MCF 10A (cell line): ENCODE measurements around the gene LRMDA. TPM values are rescaled to one million over a fixed set of nuclear protein-coding genes. Genes with fewer than 3 reads are reported as not detected.

ENCODE experiments used
- BruUV-seq: library from RNA; stranded (reverse); fragments of 400-500 nt; replicated peaks from 2 replicates; lab custom pipeline; 2021; lab: Mats Ljungman, UMichigan
- CTCF ChIA-PET: fragments of 300-600 bp; sonication (Branson Sonifier 250); formaldehyde crosslinking; extraction: SDS; loops from one replicate; lab custom pipeline; 2021; ENCODE audit warnings: antibody characterized with exemption, inconsistent platforms; lab: Yijun Ruan, JAX
- POLR2A ChIA-PET: fragments of 300-600, 350-650 bp; sonication (Branson Sonifier 250); formaldehyde crosslinking; extraction: SDS; loops from one replicate; lab custom pipeline; 2020; ENCODE audit warnings: antibody characterized with exemption, inconsistent platforms; lab: Yijun Ruan, JAX
- DNase-seq: peaks from one replicate; pipeline ENCODE4 v3.0.0-alpha.2; 2018; ENCODE audit not compliant: unreplicated experiment
- H3K27ac Mint-ChIP-seq: one replicate; pipeline ENCODE4 v1.8.0; 2022; ENCODE audit warnings: mild to moderate bottlenecking, low read depth, mixed read lengths; ENCODE audit not compliant: unreplicated experiment
- H3K27me3 Mint-ChIP-seq: one replicate; pipeline ENCODE4 v1.8.0; 2022; ENCODE audit warnings: mixed read lengths; ENCODE audit not compliant: insufficient read depth, unreplicated experiment
- H3K36me3 Mint-ChIP-seq: one replicate; pipeline ENCODE4 v1.8.0; 2022; ENCODE audit warnings: mild to moderate bottlenecking, moderate library complexity, mixed read lengths; ENCODE audit not compliant: insufficient read depth, unreplicated experiment
- H3K4me1 Mint-ChIP-seq: one replicate; pipeline ENCODE4 v1.8.0; 2022; ENCODE audit warnings: mixed read lengths; ENCODE audit not compliant: insufficient read depth, unreplicated experiment
- H3K4me3 Mint-ChIP-seq: one replicate; pipeline ENCODE4 v1.8.0; 2022; ENCODE audit warnings: mild to moderate bottlenecking, moderate library complexity, mixed read lengths; ENCODE audit not compliant: unreplicated experiment
- H3K9me3 Mint-ChIP-seq: one replicate; pipeline ENCODE4 v1.8.0; 2022; ENCODE audit warnings: mixed read lengths; ENCODE audit not compliant: unreplicated experiment
- intact Hi-C: fragments of 100-400 bp; cut with micrococcal nuclease; formaldehyde crosslinking; loops from 2 replicates; pipeline ENCODE4 v1.14.1; 2022
- total RNA-seq: library from RNA; stranded (reverse); gene quantifications from 2 replicates; pipeline ENCODE4 v1.2.3, GENCODE V29; 2022
- TF ChIP-seq, protein P1 (sequence below): fragments of 200-600 bp; IDR thresholded peaks from one replicate; pipeline ENCODE4 v1.8.0; 2022; ENCODE audit warnings: antibody characterized with exemption, mild to moderate bottlenecking; ENCODE audit not compliant: unreplicated experiment

The LRMDA gene
- total RNA-seq, 1 experiment from 2014 or later, result not detected

DNA sequence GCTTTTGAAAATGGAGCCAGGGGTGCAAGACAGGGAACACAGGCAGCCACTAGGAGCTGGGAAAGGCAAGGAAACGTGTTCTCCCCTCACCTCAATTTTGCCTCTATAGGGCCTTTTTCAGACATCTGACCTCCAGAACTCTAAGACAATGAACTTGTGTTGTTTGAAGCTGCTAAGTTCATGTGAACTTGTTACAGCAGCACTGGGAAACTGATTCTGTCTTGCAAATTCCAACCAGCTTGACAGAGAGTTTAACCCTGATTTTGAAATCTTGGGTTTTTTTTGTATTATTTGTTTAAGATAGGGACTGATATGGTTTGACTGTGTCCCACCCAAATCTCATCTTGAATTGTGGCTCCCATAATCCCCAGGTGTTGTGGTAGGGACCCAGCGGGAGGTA, 852.9 kb downstream of the LRMDA start:
- intact Hi-C loops, result no loop called here
- no peak for DNase-seq
- no TSS peak for BruUV-seq
- Mint-ChIP-seq H3K4me3 (no peak overlapping the region), H3K9me3 (peaks cover 7% of the 10 kb centered on the region), H3K27ac (peak overlapping the region; percentile 30), H3K27me3 (no peaks in the 10 kb centered on the region), H3K4me1 (no peaks in the 10 kb centered on the region), H3K36me3 (no peaks in the 10 kb centered on the region)
- CTCF ChIA-PET, result no interaction called here
- TF ChIP-seq, protein P1, sequence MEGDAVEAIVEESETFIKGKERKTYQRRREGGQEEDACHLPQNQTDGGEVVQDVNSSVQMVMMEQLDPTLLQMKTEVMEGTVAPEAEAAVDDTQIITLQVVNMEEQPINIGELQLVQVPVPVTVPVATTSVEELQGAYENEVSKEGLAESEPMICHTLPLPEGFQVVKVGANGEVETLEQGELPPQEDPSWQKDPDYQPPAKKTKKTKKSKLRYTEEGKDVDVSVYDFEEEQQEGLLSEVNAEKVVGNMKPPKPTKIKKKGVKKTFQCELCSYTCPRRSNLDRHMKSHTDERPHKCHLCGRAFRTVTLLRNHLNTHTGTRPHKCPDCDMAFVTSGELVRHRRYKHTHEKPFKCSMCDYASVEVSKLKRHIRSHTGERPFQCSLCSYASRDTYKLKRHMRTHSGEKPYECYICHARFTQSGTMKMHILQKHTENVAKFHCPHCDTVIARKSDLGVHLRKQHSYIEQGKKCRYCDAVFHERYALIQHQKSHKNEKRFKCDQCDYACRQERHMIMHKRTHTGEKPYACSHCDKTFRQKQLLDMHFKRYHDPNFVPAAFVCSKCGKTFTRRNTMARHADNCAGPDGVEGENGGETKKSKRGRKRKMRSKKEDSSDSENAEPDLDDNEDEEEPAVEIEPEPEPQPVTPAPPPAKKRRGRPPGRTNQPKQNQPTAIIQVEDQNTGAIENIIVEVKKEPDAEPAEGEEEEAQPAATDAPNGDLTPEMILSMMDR, result no peak
- POLR2A ChIA-PET, result no interaction called here

DNA sequence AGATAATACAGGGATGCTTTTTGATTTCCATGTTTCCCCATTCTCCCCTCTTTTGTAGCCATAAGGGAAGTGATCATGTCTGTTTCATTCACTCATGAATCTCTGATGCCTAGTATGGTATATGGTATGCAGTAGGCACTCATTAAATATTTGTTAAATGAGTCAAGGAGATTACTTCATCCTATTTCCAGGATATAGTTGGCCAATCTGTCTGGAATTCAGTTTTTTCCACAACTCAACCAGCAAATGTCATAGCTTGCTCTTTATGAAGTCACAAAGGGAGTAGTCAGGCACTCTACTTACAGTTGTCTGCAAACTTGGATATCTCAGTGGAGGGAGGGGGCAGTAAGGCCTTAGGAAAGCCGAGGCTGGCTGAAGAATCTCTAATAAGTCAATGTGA, 853.6 kb downstream of the LRMDA start:
- H3K27ac Mint-ChIP-seq, result peak overlapping the region; percentile 30
- H3K9me3 Mint-ChIP-seq, result peaks cover 7% of the 10 kb centered on the region
- no peaks in the 10 kb centered on the region for H3K4me1 Mint-ChIP-seq
- H3K4me3 Mint-ChIP-seq, result no peak overlapping the region
- H3K36me3 Mint-ChIP-seq, result no peaks in the 10 kb centered on the region
- no TSS peak for BruUV-seq
- peak; percentile 29 for DNase-seq
- TF ChIP-seq, protein P1, result no peak
- intact Hi-C loops, result no loop called here
- ChIA-PET POLR2A (no interaction called here), CTCF (interaction anchor here (0.5 kb wide), 1 partner anchor 27 kb away, joined by 3 read pairs; no protein-coding TSS in a partner anchor)
- no peaks in the 10 kb centered on the region for H3K27me3 Mint-ChIP-seq

GRCh38 chr10:76285515-76285914, 854.1 kb downstream of the LRMDA start:
- Mint-ChIP-seq H3K4me1 (no peaks in the 10 kb centered on the region), H3K9me3 (peaks cover 7% of the 10 kb centered on the region), H3K27me3 (no peaks in the 10 kb centered on the region), H3K27ac (no peak overlapping the region), H3K4me3 (no peak overlapping the region), H3K36me3 (no peaks in the 10 kb centered on the region)
- POLR2A ChIA-PET, result no interaction called here
- BruUV-seq, result no TSS peak
- TF ChIP-seq, protein P1, result no peak
- CTCF ChIA-PET, result interaction anchor here (0.5 kb wide), 2 partner anchors 27 to 698 kb away, joined by 3 read pairs; no protein-coding TSS in a partner anchor
- DNase-seq, result no peak
- intact Hi-C loops, result no loop called here

GRCh38 chr10:76286536-76286935, 855.1 kb downstream of the LRMDA start:
- CTCF ChIA-PET, result interaction anchor here (0.6 kb wide), 1 partner anchor 26 kb away, joined by 3 read pairs; no protein-coding TSS in a partner anchor

More at GRCh38 chr10:76286536-76286935, 855.1 kb downstream of the LRMDA start:
- no TSS peak for BruUV-seq
- H3K36me3 Mint-ChIP-seq, result no peaks in the 10 kb centered on the region
- no peak overlapping the region for H3K4me3 Mint-ChIP-seq
- no peak overlapping the region for H3K27ac Mint-ChIP-seq
- H3K27me3 Mint-ChIP-seq, result no peaks in the 10 kb centered on the region
- intact Hi-C loops, result no loop called here
- POLR2A ChIA-PET, result no interaction called here
- peaks cover 7% of the 10 kb centered on the region for H3K9me3 Mint-ChIP-seq
- peaks cover 4% of the 10 kb centered on the region for H3K4me1 Mint-ChIP-seq
- TF ChIP-seq, protein P1, result no peak
- DNase-seq, result no peak
